ENCODE measurements around the gene COMMD8.

DNA sequence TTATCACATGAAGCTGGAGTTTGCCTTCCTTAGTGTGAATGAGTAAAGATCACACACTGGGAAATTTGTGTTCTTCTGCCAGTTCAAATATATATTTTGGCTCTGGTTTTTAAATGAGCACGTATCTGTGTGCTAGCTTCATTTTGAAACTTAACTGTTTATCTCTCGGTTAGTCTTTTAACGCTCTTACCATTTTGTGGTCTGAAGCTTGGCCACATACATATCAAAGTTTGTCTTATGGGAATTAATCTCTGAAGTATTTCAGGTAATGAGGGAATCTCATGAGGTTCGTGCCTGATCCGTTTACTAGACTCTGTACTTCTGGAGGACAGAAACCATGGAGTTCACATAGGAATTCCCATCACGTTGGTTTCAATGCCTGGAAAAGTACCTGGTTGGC, 35.4 kb upstream of the COMMD8 start:
- TF ChIP-seq, protein P1, sequence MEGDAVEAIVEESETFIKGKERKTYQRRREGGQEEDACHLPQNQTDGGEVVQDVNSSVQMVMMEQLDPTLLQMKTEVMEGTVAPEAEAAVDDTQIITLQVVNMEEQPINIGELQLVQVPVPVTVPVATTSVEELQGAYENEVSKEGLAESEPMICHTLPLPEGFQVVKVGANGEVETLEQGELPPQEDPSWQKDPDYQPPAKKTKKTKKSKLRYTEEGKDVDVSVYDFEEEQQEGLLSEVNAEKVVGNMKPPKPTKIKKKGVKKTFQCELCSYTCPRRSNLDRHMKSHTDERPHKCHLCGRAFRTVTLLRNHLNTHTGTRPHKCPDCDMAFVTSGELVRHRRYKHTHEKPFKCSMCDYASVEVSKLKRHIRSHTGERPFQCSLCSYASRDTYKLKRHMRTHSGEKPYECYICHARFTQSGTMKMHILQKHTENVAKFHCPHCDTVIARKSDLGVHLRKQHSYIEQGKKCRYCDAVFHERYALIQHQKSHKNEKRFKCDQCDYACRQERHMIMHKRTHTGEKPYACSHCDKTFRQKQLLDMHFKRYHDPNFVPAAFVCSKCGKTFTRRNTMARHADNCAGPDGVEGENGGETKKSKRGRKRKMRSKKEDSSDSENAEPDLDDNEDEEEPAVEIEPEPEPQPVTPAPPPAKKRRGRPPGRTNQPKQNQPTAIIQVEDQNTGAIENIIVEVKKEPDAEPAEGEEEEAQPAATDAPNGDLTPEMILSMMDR (IDR thresholded peaks at IDR 0.05): no peak
- no peak for TF ChIP-seq POLR2A (IDR thresholded peaks at IDR 0.05)

All from heart left ventricle (tissue), 13 donors.